ENCODE measurements around the gene HOXC6. TPM values are rescaled to one million over a fixed set of nuclear protein-coding genes. Genes with fewer than 3 reads are reported as not detected.
A peak's percentile ranks its signal among the peaks of the same experiment; 100 is the strongest.

HOXC6 gene
- total RNA-seq, 6 experiments from 2014 or later = not detected

GRCh38 chr12:54030442-54030801 lies 2.2 kb downstream of the HOXC6 start:
- Histone ChIP-seq H3K27me3 (peaks cover 20 to 74% of the 10 kb centered on the region in 2 donors), H3K4me1 (peaks cover 0 to 5% (median 0%) of the 10 kb centered on the region in 4 donors), H3K4me3 (no peak overlapping the region), H3K27ac (no peak overlapping the region), H3K36me3 (no peaks in the 10 kb centered on the region), H3K9me3 (no peaks in the 10 kb centered on the region)
- TF ChIP-seq CTCF (IDR thresholded peaks at IDR 0.05) (no peak), POLR2A (IDR thresholded peaks at IDR 0.05) (no peak)
- WGBS (ENCODE audit: insufficient coverage, low coverage, low lambda C conversion rate, missing lambda C conversion rate) = 34% methylated on average over 6 of the region's 7 CpGs
- DNase-seq = no peak
- intact Hi-C loops (cut with DNase I) = loop anchor here in 1 of 2 donors (10.0 kb wide), 1 partner anchor 174 kb away; no protein-coding TSS in a partner anchor
- no peak for ATAC-seq

- no peaks in the 10 kb centered on the region for H3K9me3 ChIP-seq
- no peak overlapping the region for H3K4me3 ChIP-seq
- no peak for TF ChIP-seq POLR2A (IDR thresholded peaks at IDR 0.05)
- TF ChIP-seq CTCF (IDR thresholded peaks at IDR 0.05) = no peak
- no peak overlapping the region for H3K27ac ChIP-seq
- 0% methylated on average over 3 of the region's 46 CpGs for WGBS (ENCODE audit: insufficient coverage, low coverage, low lambda C conversion rate, missing lambda C conversion rate)
- no peak for ATAC-seq
- H3K27me3 ChIP-seq = peaks cover 16 to 70% of the 10 kb centered on the region in 2 donors
- no peaks in the 10 kb centered on the region for H3K36me3 ChIP-seq
- intact Hi-C loops (cut with DNase I) = loop anchor here in 1 of 2 donors (10.0 kb wide), 1 partner anchor 174 kb away; no protein-coding TSS in a partner anchor
- peak in 1 of 3 donors; percentile 45 for DNase-seq
- peaks cover 0 to 5% (median 0%) of the 10 kb centered on the region in 4 donors for H3K4me1 ChIP-seq
These were observed 2.7 kb downstream of the HOXC6 start for GRCh38 chr12:54030889-54031471.

- no peak overlapping the region for H3K27ac ChIP-seq
- H3K4me1 ChIP-seq = peaks cover 0 to 5% (median 0%) of the 10 kb centered on the region in 4 donors
- no peak overlapping the region for H3K4me3 ChIP-seq
- peaks cover 16 to 65% of the 10 kb centered on the region in 2 donors for H3K27me3 ChIP-seq
- no peaks in the 10 kb centered on the region for H3K9me3 ChIP-seq
- DNase-seq (no peak), ATAC-seq (no peak)
- TF ChIP-seq CTCF (IDR thresholded peaks at IDR 0.05) = no peak
- TF ChIP-seq POLR2A (IDR thresholded peaks at IDR 0.05) = no peak
- WGBS (ENCODE audit: insufficient coverage, low coverage, low lambda C conversion rate, missing lambda C conversion rate) = 18% methylated on average over 10 of the region's 16 CpGs
- intact Hi-C loops (cut with DNase I) = loop anchor here in 1 of 2 donors (10.0 kb wide), 1 partner anchor 173 kb away; no protein-coding TSS in a partner anchor
- no peaks in the 10 kb centered on the region for H3K36me3 ChIP-seq
These were observed 3.2 kb downstream of the HOXC6 start for GRCh38 chr12:54031480-54031879.

GRCh38 chr12:54032086-54032619 lies 3.9 kb downstream of the HOXC6 start:
- Histone ChIP-seq H3K4me3 (no peak overlapping the region), H3K27ac (no peak overlapping the region), H3K36me3 (no peaks in the 10 kb centered on the region), H3K27me3 (peaks cover 14 to 59% of the 10 kb centered on the region in 2 donors), H3K9me3 (no peaks in the 10 kb centered on the region), H3K4me1 (peaks cover 0 to 5% (median 0%) of the 10 kb centered on the region in 4 donors)
- TF ChIP-seq POLR2A (IDR thresholded peaks at IDR 0.05) = no peak
- TF ChIP-seq CTCF (IDR thresholded peaks at IDR 0.05) = no peak
- DNase-seq (no peak), ATAC-seq (no peak)
- 25% methylated on average over 6 of the region's 6 CpGs for WGBS (ENCODE audit: insufficient coverage, low coverage, low lambda C conversion rate, missing lambda C conversion rate)
- intact Hi-C loops (cut with DNase I) = loop anchor here in 1 of 2 donors (10.0 kb wide), 1 partner anchor 173 kb away; no protein-coding TSS in a partner anchor
